Activated naive CD8-positive, alpha-beta T cell treated with anti-CD3 and anti-CD28 coated beads, Interleukin-2, amount 10 ng/mL, durations not matched to agents 7 days and 5 days (primary cell): ENCODE measurements around the gene C15orf62. TPM values are rescaled to one million over a fixed set of nuclear protein-coding genes. Genes with fewer than 3 reads are reported as not detected.

Source experiments
- ATAC-seq: fragments of 150-1000 bp; cut with Tn5 transposase; one replicate; pipeline ENCODE4 v1.10.0; 2021; ENCODE audit warnings: low read depth, moderate library complexity
- POLR2A ChIA-PET: fragments of 350-600 bp; sonication (Branson Sonifier 250); formaldehyde crosslinking; loops from one replicate; lab custom pipeline; 2021; ENCODE audit warnings: antibody characterized with exemption; lab: Charles Lee
- DNase-seq: peaks from one replicate; pipeline ENCODE4 v3.0.0; 2021
- H3K27ac Mint-ChIP-seq: one replicate; pipeline ENCODE4 v1.8.0; 2022; ENCODE audit warnings: mild to moderate bottlenecking, mixed read lengths
- H3K27me3 Mint-ChIP-seq: one replicate; pipeline ENCODE4 v1.8.0; 2022; ENCODE audit warnings: mild to moderate bottlenecking, moderate library complexity, mixed read lengths
- H3K36me3 Mint-ChIP-seq: one replicate; pipeline ENCODE4 v1.8.0; 2021; ENCODE audit warnings: mild to moderate bottlenecking, mixed read lengths
- H3K4me1 Mint-ChIP-seq: one replicate; pipeline ENCODE4 v1.8.0; 2021; ENCODE audit warnings: mixed read lengths
- H3K4me3 Mint-ChIP-seq: one replicate; pipeline ENCODE4 v1.8.0; 2022; ENCODE audit warnings: mild to moderate bottlenecking, moderate library complexity, mixed read lengths
- H3K9me3 Mint-ChIP-seq: one replicate; pipeline ENCODE4 v1.8.0; 2021; ENCODE audit warnings: mixed read lengths
- total RNA-seq, 2 experiments: library from RNA; stranded (reverse); gene quantifications; one replicate each; pipeline ENCODE4 v1.2.3, GENCODE V29; 2021

Gene C15orf62
- total RNA-seq, 2 experiments from 2014 or later = 2.4 TPM

- Mint-ChIP-seq H3K4me1 (peaks cover 2% of the 10 kb centered on the region), H3K27ac (no peak overlapping the region), H3K9me3 (no peaks in the 10 kb centered on the region), H3K4me3 (no peak overlapping the region), H3K36me3 (peaks cover 9% of the 10 kb centered on the region), H3K27me3 (no peaks in the 10 kb centered on the region)
- DNase-seq = no peak
- POLR2A ChIA-PET = interaction anchor here (0.9 kb wide), 1 partner anchor 8 kb away, joined by 3 read pairs; the partner anchor contains the start of genes DNAJC17 and ZFYVE19
- no peak for ATAC-seq
Observed at GRCh38 chr15:40815042-40815698, 45.4 kb downstream of the C15orf62 start.

DNA sequence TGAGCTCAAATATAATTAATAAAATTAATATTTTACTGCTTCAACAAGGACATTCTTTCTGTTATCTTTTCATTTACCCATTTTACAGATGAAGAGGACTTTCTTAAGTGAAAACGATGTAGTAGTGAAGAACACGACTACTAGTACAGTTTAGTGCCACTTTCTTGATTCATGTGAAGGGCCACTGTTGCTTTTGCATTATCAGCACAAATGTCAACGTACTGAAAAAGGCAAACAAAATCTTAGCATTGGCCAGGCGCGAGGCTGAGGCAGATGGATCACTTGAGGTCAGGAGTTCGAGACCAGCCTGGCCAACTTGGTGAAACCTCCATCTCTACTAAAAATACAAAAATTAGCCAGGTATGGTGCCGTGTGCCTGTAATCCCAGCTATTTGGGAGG is 49.3 kb downstream of the C15orf62 start:
- POLR2A ChIA-PET = no interaction called here
- ATAC-seq = no peak
- H3K4me3 Mint-ChIP-seq = no peak overlapping the region
- no peak for DNase-seq
- peaks cover 4% of the 10 kb centered on the region for H3K36me3 Mint-ChIP-seq
- peaks cover 6% of the 10 kb centered on the region for H3K27me3 Mint-ChIP-seq
- no peak overlapping the region for H3K27ac Mint-ChIP-seq
- peaks cover 5% of the 10 kb centered on the region for H3K4me1 Mint-ChIP-seq
- no peaks in the 10 kb centered on the region for H3K9me3 Mint-ChIP-seq

- Mint-ChIP-seq H3K9me3 (no peaks in the 10 kb centered on the region), H3K27ac (no peak overlapping the region), H3K4me1 (peaks cover 5% of the 10 kb centered on the region), H3K4me3 (no peak overlapping the region), H3K36me3 (no peaks in the 10 kb centered on the region), H3K27me3 (peaks cover 11% of the 10 kb centered on the region)
- ATAC-seq (no peak), DNase-seq (no peak)
- POLR2A ChIA-PET = no interaction called here
Observed at GRCh38 chr15:40821195-40821594, 51.4 kb downstream of the C15orf62 start.

Other genes starting within 250 kb of the C15orf62 start
- 10 to 100 TPM; 26.2 to 26.8 TPM for gene CCDC32, start 204.9 kb upstream of the C15orf62 start, total RNA-seq
- 10 to 100 TPM; 15.8 to 17.7 TPM for gene RPUSD2, start 200.7 kb upstream of the C15orf62 start, total RNA-seq
- 10 to 100 TPM; 43.8 to 46.2 TPM for gene KNL1, start 175.7 kb upstream of the C15orf62 start, total RNA-seq
- 10 to 100 TPM; 52.4 to 54.5 TPM for gene RAD51, start 74.8 kb upstream of the C15orf62 start, total RNA-seq
- 10 to 100 TPM; 32.5 to 36.4 TPM for gene RMDN3, start 14.7 kb upstream of the C15orf62 start, total RNA-seq
- 10 to 100 TPM; 58.2 to 61.5 TPM for gene GCHFR, start 5.9 kb upstream of the C15orf62 start, total RNA-seq
- 10 to 100 TPM; 30.1 to 31.7 TPM for gene ZFYVE19, start 37.1 kb downstream of the C15orf62 start, total RNA-seq
- 10 to 100 TPM; 45.6 to 47.2 TPM for gene DNAJC17, start 37.5 kb downstream of the C15orf62 start, total RNA-seq
- gene PPP1R14D, start 58.7 kb downstream of the C15orf62 start, total RNA-seq = not detected
- 1 to 10 TPM; 6.6 to 7.3 TPM for gene SPINT1, start 74.1 kb downstream of the C15orf62 start, total RNA-seq
- not detected for gene RHOV, start 104.3 kb downstream of the C15orf62 start, total RNA-seq
- 10 to 100 TPM; 20.1 to 21.2 TPM for gene VPS18, start 124.5 kb downstream of the C15orf62 start, total RNA-seq
- under 1 TPM in 1 of 2 experiments, not detected in 1; 0.11 TPM for gene DLL4, start 159.4 kb downstream of the C15orf62 start, total RNA-seq
- 10 to 100 TPM; 13.9 to 14.1 TPM for gene CHAC1, start 183.5 kb downstream of the C15orf62 start, total RNA-seq